PFSK-1 (cell line): ENCODE measurements around the gene CCDC27.

Experiments used
- POLR2AphosphoS5 ChIP-seq: IDR thresholded peaks from 2 replicates; pipeline ENCODE4 v1.6.1; 2012; ENCODE audit warnings: low read depth, mild to moderate bottlenecking, control low read depth, low read length, moderate library complexity
- REST ChIP-seq, 2 experiments: IDR thresholded peaks; 2 replicates each; pipeline versions ENCODE4 v1.6.1 to v1.8.0; 2011 to 2012; ENCODE audit warnings: low read depth in 2 of 2, low read length in 2 of 2, control low read depth in 1 of 2, inconsistent platforms in 1 of 2, mild to moderate bottlenecking in 1 of 2, moderate library complexity in 1 of 2; ENCODE audit not compliant: insufficient read depth in 1 of 2

- TF ChIP-seq POLR2AphosphoS5 (no peak), REST (IDR thresholded peaks at IDR 0.05; ENCODE audit: insufficient read depth in 1 of 2, low read depth in 2 of 2, low read length in 2 of 2) (no peak)
These were observed 31.6 kb downstream of the CCDC27 start for GRCh38 chr1:3783651-3784474.
